HG02840 (cell line): ENCODE measurements around the gene GAP43.
"Not testable (repeated sequence)": the region's sequence is repeated elsewhere in the genome, so short reads cannot be mapped to it uniquely, and the experiment has no call there.

ENCODE experiments used
- ATAC-seq: cut with Tn5 transposase; IDR thresholded peaks from one replicate; pipeline ENCODE4 v1.9.1; 2021; ENCODE audit warnings: mild to moderate bottlenecking, moderate library complexity, moderate number of reproducible peaks; ENCODE audit not compliant: unreplicated experiment, low FRiP score

GAP43 gene

DNA sequence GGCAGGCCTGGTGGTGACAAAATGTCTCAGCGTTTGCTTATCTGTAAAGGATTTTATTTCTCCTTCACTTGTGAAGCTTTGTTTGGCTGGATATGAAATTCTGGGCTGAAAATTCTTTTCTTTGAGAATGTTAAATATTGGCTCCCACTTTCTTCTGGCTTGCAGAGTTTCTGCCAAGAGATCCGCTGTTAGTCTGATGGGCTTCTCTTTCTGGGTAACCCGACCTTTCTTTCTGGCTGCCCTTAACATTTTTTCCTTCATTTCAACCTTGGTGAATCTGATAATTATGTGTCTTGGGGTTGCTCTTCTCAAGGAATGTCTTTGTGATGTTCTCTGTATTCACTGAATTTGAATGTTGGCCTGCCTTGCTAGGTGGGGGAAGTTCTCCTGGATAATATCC lies 113.0 kb downstream of the GAP43 start:
- not testable (repeated sequence) for ATAC-seq

DNA sequence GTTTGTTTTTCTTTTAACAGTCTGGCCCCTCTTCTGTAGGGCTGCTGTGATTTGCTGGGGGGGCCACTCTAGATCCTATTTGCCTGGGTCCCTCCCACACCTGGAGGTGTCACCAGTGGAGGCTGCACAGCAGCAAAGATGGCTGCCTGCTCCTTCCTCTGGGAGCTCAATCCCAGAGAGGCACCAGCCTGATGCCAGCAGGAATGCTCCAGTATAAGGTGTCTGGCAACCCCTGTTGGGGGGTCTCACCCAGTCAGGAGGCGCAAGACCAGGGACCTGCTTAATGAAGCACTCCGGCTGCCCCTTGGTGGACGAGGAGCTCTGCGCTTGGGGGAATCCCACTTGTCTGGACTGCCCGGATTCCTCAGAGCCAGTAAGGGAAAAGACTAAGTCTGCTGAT lies 118.3 kb downstream of the GAP43 start:
- ATAC-seq: no peak

DNA sequence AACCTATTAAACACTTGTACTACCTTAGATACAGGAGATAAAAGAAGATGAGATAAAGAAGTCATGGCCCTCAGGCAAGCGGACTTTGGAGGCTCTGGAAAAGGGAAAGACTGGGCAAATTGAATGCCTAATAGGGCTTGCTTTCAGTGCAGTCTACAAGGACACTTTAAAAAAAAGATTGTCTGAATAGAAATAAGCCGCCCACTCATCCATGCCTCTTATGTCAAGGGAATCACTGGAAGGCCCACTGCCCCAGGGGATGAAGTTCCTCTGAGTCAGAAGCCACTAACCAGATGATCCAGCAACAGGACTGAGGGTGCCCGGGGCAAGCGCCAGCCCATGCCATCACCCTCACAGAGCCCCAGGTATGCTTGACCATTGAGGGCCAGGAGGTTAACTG lies 121.2 kb downstream of the GAP43 start:
- not testable (repeated sequence) for ATAC-seq

DNA sequence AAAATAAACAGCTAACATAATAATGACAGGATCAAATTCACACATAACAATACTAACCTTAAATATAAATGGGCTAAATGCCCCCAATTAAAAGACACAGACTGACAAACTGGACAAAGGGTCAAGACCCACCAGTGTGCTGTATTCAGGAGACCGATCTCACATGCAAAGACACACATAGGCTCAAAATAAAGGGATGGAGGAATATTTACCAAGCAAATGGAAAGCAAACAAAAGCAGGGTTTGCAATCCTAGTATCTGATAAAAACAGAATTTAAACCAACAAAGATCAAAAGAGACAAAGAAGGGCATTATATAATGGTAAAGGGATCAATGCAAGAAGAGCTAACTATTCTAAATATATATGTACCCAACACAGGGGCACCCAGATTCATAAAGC lies 129.7 kb downstream of the GAP43 start:
- not testable (repeated sequence) for ATAC-seq

DNA sequence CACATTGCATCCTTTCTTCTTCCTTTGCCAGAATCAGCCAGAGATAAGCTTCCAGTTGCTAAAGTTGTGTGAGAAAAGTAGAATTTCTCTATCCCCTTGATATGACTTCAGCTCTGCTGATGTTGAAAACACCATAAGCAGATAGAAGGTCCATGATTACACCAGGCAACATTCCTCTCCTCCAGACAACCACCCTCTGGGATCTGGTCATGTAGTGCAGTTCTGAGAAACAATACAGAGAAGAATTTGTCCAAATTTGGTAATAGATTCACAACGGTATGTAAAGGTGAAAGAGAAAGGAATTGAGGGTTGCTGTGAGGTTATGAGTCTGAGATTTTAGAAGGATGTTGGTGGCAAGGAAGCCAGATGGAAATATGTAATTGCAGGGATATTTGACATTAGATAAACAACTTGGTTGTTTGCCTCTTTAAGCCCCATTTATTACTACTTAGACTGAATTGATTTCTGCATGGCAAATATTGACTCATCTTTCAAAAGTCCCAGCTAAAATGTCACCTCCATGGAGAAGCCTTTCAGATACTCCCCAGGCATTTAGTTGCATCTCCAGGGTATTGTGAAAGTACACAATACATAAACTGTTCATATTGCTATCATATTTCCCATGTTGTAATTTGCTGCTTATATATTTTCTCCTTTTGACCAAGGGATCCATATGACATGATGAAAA lies 134.9 kb downstream of the GAP43 start:
- no peak for ATAC-seq

DNA sequence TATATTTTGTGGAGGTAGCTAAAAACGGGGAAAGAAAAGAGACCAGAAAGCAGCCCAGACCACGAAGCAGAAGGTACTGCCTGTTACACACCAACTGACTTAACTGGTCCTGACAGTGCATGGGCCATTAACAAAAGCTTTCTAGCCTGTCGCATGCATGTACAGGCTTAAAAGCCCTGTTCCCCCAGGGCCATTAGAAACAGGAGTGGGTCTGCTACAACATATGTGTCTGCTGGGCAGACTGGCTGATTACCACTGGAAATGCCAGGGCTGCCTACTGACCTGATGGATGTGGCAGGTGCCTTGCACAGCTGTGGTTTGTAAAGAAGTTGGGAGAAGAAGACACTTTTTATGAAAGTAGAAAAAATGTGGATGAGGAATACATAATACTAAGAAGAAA lies 137.4 kb downstream of the GAP43 start:
- ATAC-seq: no peak

DNA sequence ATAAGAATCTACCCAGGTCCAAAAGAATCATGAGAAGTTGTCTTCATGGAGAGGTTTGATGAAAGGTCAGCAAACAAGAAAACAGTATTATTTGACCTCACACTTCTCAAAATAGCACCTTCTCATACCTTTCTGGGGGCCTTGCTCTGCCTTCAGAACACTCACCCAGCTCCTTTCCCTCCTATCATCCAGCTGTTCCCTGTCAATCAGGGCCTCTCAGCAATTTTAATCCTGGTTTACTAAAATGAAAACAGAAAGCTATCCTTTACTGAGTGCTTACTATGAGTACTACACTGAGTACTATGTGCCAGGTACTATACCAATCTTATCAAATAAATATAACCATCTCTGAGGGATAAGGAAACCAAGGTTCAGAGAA lies 138.6 kb downstream of the GAP43 start:
- ATAC-seq: no peak

DNA sequence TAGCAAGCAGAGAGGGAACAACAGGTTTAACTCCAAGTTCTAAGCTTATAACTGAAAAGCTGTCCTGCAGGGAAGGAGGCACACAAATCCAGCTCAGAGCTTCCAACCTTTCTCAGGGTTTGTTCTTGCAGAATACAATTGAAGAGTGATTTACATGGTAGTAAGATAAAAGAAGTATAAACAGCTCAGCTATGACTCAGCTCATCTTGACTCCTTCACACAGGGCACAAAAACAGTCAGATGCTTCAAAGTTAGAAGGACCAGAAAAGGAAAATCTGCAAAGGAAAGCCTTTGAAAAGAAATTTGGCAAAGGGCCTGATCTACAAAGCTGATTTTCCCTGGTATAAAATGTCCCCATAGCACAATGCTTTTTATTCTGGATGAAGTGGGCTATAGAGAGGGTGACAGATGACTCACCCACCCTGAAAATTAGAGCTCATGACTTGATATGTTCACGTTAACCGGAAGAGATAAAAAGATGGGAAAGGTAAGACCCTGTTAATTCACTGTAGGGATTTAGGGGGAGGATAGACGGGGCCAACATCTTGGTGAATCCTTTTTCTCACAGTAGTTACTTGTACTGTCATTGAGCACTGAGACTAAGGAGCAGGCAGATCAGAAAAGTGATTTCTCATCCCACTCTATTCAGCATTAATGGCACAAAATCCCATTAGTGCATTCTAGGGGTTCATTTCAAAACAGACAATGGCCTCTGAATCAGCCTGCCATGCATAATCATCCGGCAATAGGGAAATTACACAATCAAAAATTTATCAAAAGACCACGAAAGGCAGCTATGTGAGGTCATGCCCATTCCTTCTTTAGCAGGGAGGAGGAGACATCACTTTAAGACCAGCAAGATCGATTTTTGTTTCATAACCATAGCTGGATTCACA lies 143.5 kb downstream of the GAP43 start:
- ATAC-seq: no peak

DNA sequence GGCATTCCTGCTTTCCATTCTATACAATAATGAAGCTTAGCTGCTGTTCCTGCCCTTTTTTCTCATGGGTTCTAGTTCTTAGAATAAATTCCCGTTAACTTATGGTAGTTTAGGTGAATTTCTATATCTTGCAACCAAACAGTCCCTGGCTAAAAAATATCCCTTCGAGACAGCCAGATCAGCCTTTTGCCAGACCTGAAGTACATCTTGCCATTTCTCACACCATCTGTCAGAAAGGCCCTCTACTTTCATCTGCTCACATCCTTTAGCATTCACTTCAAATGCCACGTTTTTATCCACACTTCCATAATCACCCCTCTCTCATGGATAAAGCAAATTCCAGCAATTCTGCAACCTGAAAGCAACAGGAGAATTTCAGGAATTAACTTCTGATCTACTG lies 145.4 kb downstream of the GAP43 start:
- ATAC-seq: no peak
